MCF 10A (cell line): ENCODE results near the gene RANGAP1. TPM values are rescaled to one million over a fixed set of nuclear protein-coding genes. Genes with fewer than 3 reads are reported as not detected.

ENCODE experiments used
- BruUV-seq: library from RNA; stranded (reverse); fragments of 400-500 nt; replicated peaks from 2 replicates; lab custom pipeline; 2021; lab: Mats Ljungman, UMichigan
- CTCF ChIA-PET: fragments of 300-600 bp; sonication (Branson Sonifier 250); formaldehyde crosslinking; extraction: SDS; loops from one replicate; lab custom pipeline; 2021; ENCODE audit warnings: antibody characterized with exemption, inconsistent platforms; lab: Yijun Ruan, JAX
- POLR2A ChIA-PET: fragments of 300-600, 350-650 bp; sonication (Branson Sonifier 250); formaldehyde crosslinking; extraction: SDS; loops from one replicate; lab custom pipeline; 2020; ENCODE audit warnings: antibody characterized with exemption, inconsistent platforms; lab: Yijun Ruan, JAX
- DNase-seq: peaks from one replicate; pipeline ENCODE4 v3.0.0-alpha.2; 2018; ENCODE audit not compliant: unreplicated experiment
- H3K27ac Mint-ChIP-seq: one replicate; pipeline ENCODE4 v1.8.0; 2022; ENCODE audit warnings: mild to moderate bottlenecking, low read depth, mixed read lengths; ENCODE audit not compliant: unreplicated experiment
- H3K27me3 Mint-ChIP-seq: one replicate; pipeline ENCODE4 v1.8.0; 2022; ENCODE audit warnings: mixed read lengths; ENCODE audit not compliant: insufficient read depth, unreplicated experiment
- H3K36me3 Mint-ChIP-seq: one replicate; pipeline ENCODE4 v1.8.0; 2022; ENCODE audit warnings: mild to moderate bottlenecking, moderate library complexity, mixed read lengths; ENCODE audit not compliant: insufficient read depth, unreplicated experiment
- H3K4me1 Mint-ChIP-seq: one replicate; pipeline ENCODE4 v1.8.0; 2022; ENCODE audit warnings: mixed read lengths; ENCODE audit not compliant: insufficient read depth, unreplicated experiment
- H3K4me3 Mint-ChIP-seq: one replicate; pipeline ENCODE4 v1.8.0; 2022; ENCODE audit warnings: mild to moderate bottlenecking, moderate library complexity, mixed read lengths; ENCODE audit not compliant: unreplicated experiment
- H3K9me3 Mint-ChIP-seq: one replicate; pipeline ENCODE4 v1.8.0; 2022; ENCODE audit warnings: mixed read lengths; ENCODE audit not compliant: unreplicated experiment
- intact Hi-C: fragments of 100-400 bp; cut with micrococcal nuclease; formaldehyde crosslinking; loops from 2 replicates; pipeline ENCODE4 v1.14.1; 2022
- total RNA-seq: library from RNA; stranded (reverse); gene quantifications from 2 replicates; pipeline ENCODE4 v1.2.3, GENCODE V29; 2022
- TF ChIP-seq, protein P1 (sequence below): fragments of 200-600 bp; IDR thresholded peaks from one replicate; pipeline ENCODE4 v1.8.0; 2022; ENCODE audit warnings: antibody characterized with exemption, mild to moderate bottlenecking; ENCODE audit not compliant: unreplicated experiment

RANGAP1 gene
- total RNA-seq, 1 experiment from 2014 or later: 117 TPM

DNA sequence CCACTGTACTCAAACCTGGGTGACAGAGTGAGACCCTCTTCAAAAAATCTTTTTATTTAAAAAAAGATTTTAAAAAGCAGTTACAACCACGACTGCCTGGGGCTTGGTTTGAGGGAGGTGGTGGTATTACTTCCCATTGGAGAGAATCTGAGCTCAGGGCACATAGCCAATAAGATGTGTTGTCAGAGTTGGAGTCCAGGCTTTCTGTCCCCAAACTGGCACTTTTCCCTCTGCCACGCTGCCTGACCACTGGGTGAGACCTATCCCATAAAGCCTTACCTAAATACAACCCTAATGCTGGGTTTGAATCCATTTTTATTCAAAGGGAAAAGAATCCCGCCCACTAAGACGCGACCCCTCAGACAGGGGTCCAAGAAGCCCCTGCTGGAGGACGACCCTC lies 56.8 kb downstream of the RANGAP1 start:
- BruUV-seq: no TSS peak
- CTCF ChIA-PET: no interaction called here

DNA sequence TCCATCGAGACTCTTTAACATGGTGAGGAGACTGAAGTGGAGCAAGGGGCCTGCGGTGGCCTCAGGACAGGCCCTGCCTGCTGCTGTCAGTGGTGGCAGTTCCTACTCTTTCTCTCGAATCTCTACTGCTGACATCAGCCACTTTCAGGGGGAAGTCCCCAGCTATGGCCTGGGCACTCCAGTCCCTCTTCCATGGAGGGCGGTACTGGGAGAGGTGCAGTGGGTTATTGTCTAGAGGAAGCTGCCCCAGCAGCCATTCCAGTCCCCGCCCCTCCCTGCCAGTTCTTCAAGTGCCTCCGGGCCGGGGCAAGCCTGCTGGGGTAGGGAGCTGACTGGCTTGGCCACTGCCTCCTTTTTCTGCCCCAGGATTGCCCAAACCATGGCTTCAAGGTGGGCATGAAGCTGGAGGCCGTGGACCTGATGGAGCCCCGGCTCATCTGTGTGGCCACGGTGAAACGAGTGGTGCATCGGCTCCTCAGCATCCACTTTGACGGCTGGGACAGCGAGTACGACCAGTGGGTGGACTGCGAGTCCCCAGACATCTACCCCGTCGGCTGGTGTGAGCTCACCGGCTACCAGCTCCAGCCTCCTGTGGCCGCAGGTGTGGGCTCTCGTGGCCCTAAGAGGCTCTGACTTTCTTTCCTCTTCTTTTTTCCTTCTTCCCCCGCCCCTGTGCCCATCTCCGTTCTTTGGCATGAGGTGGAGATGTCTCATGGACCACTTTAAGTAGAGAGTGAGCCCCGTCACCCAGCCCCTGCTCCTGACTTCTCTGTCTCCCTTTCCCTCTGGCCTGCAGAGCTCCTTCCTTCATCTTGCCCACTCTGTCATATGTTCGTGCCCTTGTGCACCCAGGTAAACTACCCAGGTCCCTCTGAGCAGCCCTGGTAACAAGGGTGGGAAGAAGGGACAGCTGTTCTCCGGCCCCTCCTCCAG lies 59.0 kb downstream of the RANGAP1 start:
- Mint-ChIP-seq H3K36me3 (peaks cover 51% of the 10 kb centered on the region), H3K27me3 (no peaks in the 10 kb centered on the region), H3K4me3 (no peak overlapping the region), H3K4me1 (no peaks in the 10 kb centered on the region), H3K27ac (no peak overlapping the region), H3K9me3 (no peaks in the 10 kb centered on the region)
- TF ChIP-seq, protein P1, sequence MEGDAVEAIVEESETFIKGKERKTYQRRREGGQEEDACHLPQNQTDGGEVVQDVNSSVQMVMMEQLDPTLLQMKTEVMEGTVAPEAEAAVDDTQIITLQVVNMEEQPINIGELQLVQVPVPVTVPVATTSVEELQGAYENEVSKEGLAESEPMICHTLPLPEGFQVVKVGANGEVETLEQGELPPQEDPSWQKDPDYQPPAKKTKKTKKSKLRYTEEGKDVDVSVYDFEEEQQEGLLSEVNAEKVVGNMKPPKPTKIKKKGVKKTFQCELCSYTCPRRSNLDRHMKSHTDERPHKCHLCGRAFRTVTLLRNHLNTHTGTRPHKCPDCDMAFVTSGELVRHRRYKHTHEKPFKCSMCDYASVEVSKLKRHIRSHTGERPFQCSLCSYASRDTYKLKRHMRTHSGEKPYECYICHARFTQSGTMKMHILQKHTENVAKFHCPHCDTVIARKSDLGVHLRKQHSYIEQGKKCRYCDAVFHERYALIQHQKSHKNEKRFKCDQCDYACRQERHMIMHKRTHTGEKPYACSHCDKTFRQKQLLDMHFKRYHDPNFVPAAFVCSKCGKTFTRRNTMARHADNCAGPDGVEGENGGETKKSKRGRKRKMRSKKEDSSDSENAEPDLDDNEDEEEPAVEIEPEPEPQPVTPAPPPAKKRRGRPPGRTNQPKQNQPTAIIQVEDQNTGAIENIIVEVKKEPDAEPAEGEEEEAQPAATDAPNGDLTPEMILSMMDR: no peak
- intact Hi-C loops: no loop called here
- BruUV-seq: no TSS peak
- DNase-seq: no peak
- POLR2A ChIA-PET: no interaction called here
- CTCF ChIA-PET: interaction anchor here (1.6 kb wide), 1 partner anchor 11 kb away, joined by 3 read pairs; no protein-coding TSS in a partner anchor

More for the DNA sequence above, 56.8 kb downstream of the RANGAP1 start:
- H3K27ac Mint-ChIP-seq: no peak overlapping the region
- POLR2A ChIA-PET: interaction anchor here (0.6 to 0.9 kb wide), 2 partner anchors 117 to 207 kb away, joined by 3 read pairs; no protein-coding TSS in a partner anchor
- no peaks in the 10 kb centered on the region for H3K27me3 Mint-ChIP-seq
- no peak for DNase-seq
- peaks cover 38% of the 10 kb centered on the region for H3K36me3 Mint-ChIP-seq
- no peaks in the 10 kb centered on the region for H3K4me1 Mint-ChIP-seq
- TF ChIP-seq, protein P1: no peak
- H3K9me3 Mint-ChIP-seq: no peaks in the 10 kb centered on the region
- H3K4me3 Mint-ChIP-seq: no peak overlapping the region
- intact Hi-C loops: no loop called here

DNA sequence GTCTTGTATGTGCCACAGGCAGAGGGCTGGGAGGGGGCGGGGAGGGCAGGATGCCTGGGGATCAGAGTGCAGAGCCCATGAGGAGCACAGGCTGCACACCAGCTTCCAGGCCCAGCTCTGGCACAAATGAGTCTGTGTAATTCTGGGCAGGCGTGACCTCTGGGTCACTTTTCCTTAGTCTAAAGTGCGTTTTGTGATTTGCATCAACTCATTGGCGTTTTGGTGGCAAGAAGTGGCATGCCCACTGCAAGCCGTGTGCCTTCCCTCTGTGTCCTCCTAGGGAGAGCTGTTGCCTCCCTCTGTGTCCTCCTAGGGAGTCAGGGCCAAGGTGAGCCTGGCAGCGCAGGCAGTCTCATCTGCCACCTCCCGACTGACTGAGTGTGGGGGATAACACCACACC lies 62.5 kb downstream of the RANGAP1 start:
- peaks cover 73% of the 10 kb centered on the region for H3K36me3 Mint-ChIP-seq

More for the DNA sequence above, 62.5 kb downstream of the RANGAP1 start:
- no TSS peak for BruUV-seq
- H3K27me3 Mint-ChIP-seq: no peaks in the 10 kb centered on the region
- no peak for DNase-seq
- H3K4me1 Mint-ChIP-seq: no peaks in the 10 kb centered on the region
- no peak overlapping the region for H3K27ac Mint-ChIP-seq
- TF ChIP-seq, protein P1: no peak
- H3K9me3 Mint-ChIP-seq: no peaks in the 10 kb centered on the region
- POLR2A ChIA-PET: interaction anchor here (0.6 kb wide), 1 partner anchor 117 kb away, joined by 3 read pairs; no protein-coding TSS in a partner anchor
- CTCF ChIA-PET: no interaction called here
- intact Hi-C loops: no loop called here
- no peak overlapping the region for H3K4me3 Mint-ChIP-seq
